Endodermal cell (in vitro differentiated cells): ENCODE measurements around the gene KRT72. TPM values are rescaled to one million over a fixed set of nuclear protein-coding genes. Genes with fewer than 3 reads are reported as not detected.

Source experiments
- DNase-seq: peaks from one replicate; pipeline ENCODE4 v3.0.0-alpha.2; 2017
- H3K27ac ChIP-seq: 2 replicates; pipeline ENCODE4 v1.5.1; 2013; ENCODE audit warnings: mild to moderate bottlenecking, low read depth, low read length, moderate library complexity
- H3K27me3 ChIP-seq: 2 replicates; pipeline ENCODE4 v1.6.1; 2013; ENCODE audit warnings: mild to moderate bottlenecking, low read length, moderate library complexity; ENCODE audit not compliant: insufficient read depth, control insufficient read depth, poor library complexity, severe bottlenecking
- H3K36me3 ChIP-seq: 2 replicates; pipeline ENCODE4 v1.7.0; 2013; ENCODE audit warnings: mild to moderate bottlenecking, low read length, moderate library complexity; ENCODE audit not compliant: control insufficient read depth, insufficient read depth
- H3K4me1 ChIP-seq: one replicate; pipeline ENCODE4 v1.7.0; 2013; ENCODE audit warnings: low read length; ENCODE audit not compliant: control insufficient read depth, insufficient read depth
- H3K4me3 ChIP-seq: 2 replicates; pipeline ENCODE4 v1.5.1; 2013; ENCODE audit warnings: mild to moderate bottlenecking, low read length, moderate library complexity
- H3K9ac ChIP-seq: 2 replicates; pipeline ENCODE4 v1.6.1; 2013; ENCODE audit warnings: mild to moderate bottlenecking, low read length, moderate library complexity; ENCODE audit not compliant: poor library complexity, severe bottlenecking; ENCODE audit errors: extremely low read depth
- H3K9me3 ChIP-seq: 2 replicates; pipeline ENCODE4 v1.6.1; 2013; ENCODE audit warnings: mild to moderate bottlenecking, low read length, moderate library complexity; ENCODE audit not compliant: control insufficient read depth
- H3K27ac Mint-ChIP-seq: 2 replicates; pipeline ENCODE4 v1.8.0; 2020; ENCODE audit warnings: mixed read lengths
- H3K27me3 Mint-ChIP-seq: 2 replicates; pipeline ENCODE4 v1.8.0; 2021; ENCODE audit warnings: mild to moderate bottlenecking, mixed read lengths; ENCODE audit not compliant: insufficient read depth
- H3K36me3 Mint-ChIP-seq: 2 replicates; pipeline ENCODE4 v1.8.0; 2020; ENCODE audit warnings: low read depth, mixed read lengths
- H3K4me1 Mint-ChIP-seq: 2 replicates; pipeline ENCODE4 v1.8.0; 2020; ENCODE audit warnings: mixed read lengths
- H3K4me3 Mint-ChIP-seq: 2 replicates; pipeline ENCODE4 v1.8.0; 2020; ENCODE audit warnings: mild to moderate bottlenecking, moderate library complexity, mixed read lengths
- H3K9me3 Mint-ChIP-seq: 2 replicates; pipeline ENCODE4 v1.8.0; 2020; ENCODE audit warnings: mild to moderate bottlenecking, mixed read lengths
- CTCF ChIP-seq: fragments of 200-600 bp; sonication (generic); conservative IDR thresholded peaks from 2 replicates; pipeline ENCODE4 v1.5.0; 2021; ENCODE audit warnings: antibody characterized with exemption, mild to moderate bottlenecking
- WGBS, 2 experiments: methylation state at CpG; one replicate each; pipeline versions ENCODE4 v1.1.5 to v1.1.7; 2013; ENCODE audit warnings: missing lambda C conversion rate in 2 of 2, mixed read lengths in 1 of 2; ENCODE audit not compliant: insufficient coverage in 1 of 2, insufficient read length in 1 of 2; 5-methylcytosine and 5-hydroxymethylcytosine counted together
- total RNA-seq, 2 donors: library from RNA; stranded (reverse); fragmentation: NEBNext Ultra II Directional in 1 of 2; extraction: Animal tissue kit (Norgen Biotek cat#: 25700) in 1 of 2; gene quantifications; 2 replicates in 1 of 2; 3 replicates in 1 of 2; pipeline ENCODE4 v1.2.1, GENCODE V29; 2021

KRT72 gene
- total RNA-seq, 2 donors from 2014 or later, result not detected

DNA sequence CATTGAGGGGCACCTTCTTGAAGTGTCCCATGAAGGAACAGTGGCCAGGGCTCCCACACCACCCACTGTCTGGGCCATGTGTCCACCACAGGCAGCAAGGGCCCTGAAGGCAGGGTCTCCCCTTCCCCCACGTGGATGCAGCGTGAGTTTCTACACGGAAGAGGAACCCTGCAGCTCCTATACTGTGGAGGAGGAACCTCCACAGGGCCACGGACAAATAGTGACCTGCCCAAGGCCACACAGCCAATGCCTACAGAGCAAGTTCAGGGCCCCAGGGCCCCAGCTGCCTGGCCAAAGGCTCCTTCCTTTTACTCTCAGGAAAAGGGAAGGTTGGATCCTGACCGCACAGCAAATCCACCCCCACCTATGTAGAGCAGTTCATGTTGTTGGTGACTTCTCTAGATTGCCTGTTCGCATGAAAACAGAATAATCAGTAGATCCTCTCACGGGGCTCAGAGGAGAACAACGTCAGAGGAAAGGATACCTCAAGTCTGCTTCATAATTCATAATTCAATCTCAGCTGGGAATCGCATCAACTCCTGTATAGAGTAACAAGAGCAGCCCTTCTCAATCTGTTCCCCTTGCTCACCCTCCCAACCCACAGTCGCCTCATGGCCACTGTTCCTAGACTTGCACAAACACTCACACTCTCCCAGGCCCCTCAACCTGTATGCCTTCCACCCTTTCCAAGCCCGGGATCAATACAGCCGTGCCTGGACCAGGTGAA, 28.2 kb upstream of the KRT72 start:
- no peak overlapping the region for H3K27ac ChIP-seq
- H3K36me3 ChIP-seq, result no peaks in the 10 kb centered on the region
- no peaks in the 10 kb centered on the region for H3K9me3 ChIP-seq
- 79 to 91% methylated on average over 8 to 12 of the region's 12 CpGs for WGBS, 2 experiments
- no peaks in the 10 kb centered on the region for H3K4me1 ChIP-seq
- peaks cover 37% of the 10 kb centered on the region for H3K27me3 ChIP-seq
- no peak overlapping the region for H3K4me3 ChIP-seq
- H3K9me3 Mint-ChIP-seq, result no peaks in the 10 kb centered on the region
- TF ChIP-seq CTCF, result no peak
- H3K4me3 Mint-ChIP-seq, result no peak overlapping the region
- H3K36me3 Mint-ChIP-seq, result no peaks in the 10 kb centered on the region
- H3K4me1 Mint-ChIP-seq, result no peaks in the 10 kb centered on the region
- H3K9ac ChIP-seq, result no peak overlapping the region
- DNase-seq, result peak; percentile 26
- H3K27me3 Mint-ChIP-seq, result peaks cover 61% of the 10 kb centered on the region
- H3K27ac Mint-ChIP-seq, result no peak overlapping the region

DNA sequence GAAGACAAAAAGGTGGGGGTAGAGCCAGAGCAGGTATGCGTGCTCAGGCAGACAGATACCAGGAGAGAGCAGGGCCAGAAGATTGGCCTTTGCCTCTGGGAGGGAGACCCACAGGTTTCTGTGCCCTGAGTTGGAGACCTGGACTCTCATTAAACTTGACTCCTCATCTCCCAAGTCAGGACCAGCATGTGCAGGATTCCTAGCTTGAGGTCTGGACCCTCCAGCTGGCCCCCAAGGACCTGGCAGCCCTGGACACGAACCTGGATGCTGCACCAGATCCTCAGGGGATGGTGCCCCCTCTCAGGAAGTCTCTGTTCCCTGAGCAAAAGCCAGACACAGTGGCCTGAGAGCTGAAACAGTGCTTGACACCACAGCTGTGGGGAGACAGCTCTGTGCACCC, 27.6 kb upstream of the KRT72 start:
- 91 to 93% methylated on average over 1 to 2 of the region's 2 CpGs for WGBS, 2 experiments
- no peak overlapping the region for H3K27ac Mint-ChIP-seq
- peak; percentile 38 for DNase-seq
- no peaks in the 10 kb centered on the region for H3K36me3 Mint-ChIP-seq
- H3K4me3 Mint-ChIP-seq, result no peak overlapping the region
- Histone ChIP-seq H3K27me3 (peaks cover 31% of the 10 kb centered on the region), H3K9me3 (no peaks in the 10 kb centered on the region), H3K9ac (no peak overlapping the region), H3K27ac (no peak overlapping the region), H3K4me1 (no peaks in the 10 kb centered on the region), H3K4me3 (no peak overlapping the region), H3K36me3 (no peaks in the 10 kb centered on the region)
- H3K9me3 Mint-ChIP-seq, result no peaks in the 10 kb centered on the region
- H3K4me1 Mint-ChIP-seq, result no peaks in the 10 kb centered on the region
- no peak for TF ChIP-seq CTCF
- peaks cover 55% of the 10 kb centered on the region for H3K27me3 Mint-ChIP-seq

GRCh38 chr12:52628111-52628507, 26.8 kb upstream of the KRT72 start:
- Histone ChIP-seq H3K9me3 (no peaks in the 10 kb centered on the region), H3K4me1 (no peaks in the 10 kb centered on the region), H3K9ac (no peak overlapping the region), H3K36me3 (no peaks in the 10 kb centered on the region), H3K4me3 (no peak overlapping the region), H3K27ac (no peak overlapping the region), H3K27me3 (peaks cover 26% of the 10 kb centered on the region)
- no peak overlapping the region for H3K4me3 Mint-ChIP-seq
- H3K9me3 Mint-ChIP-seq, result no peaks in the 10 kb centered on the region
- H3K4me1 Mint-ChIP-seq, result no peaks in the 10 kb centered on the region
- no peaks in the 10 kb centered on the region for H3K36me3 Mint-ChIP-seq
- no peak for TF ChIP-seq CTCF
- H3K27me3 Mint-ChIP-seq, result peaks cover 49% of the 10 kb centered on the region
- peak; percentile 13 for DNase-seq
- H3K27ac Mint-ChIP-seq, result no peak overlapping the region
- WGBS, 2 experiments, result 75 to 94% methylated on average over 3 to 4 of the region's 4 CpGs
